ENCODE results near the gene TOMM6.

Gene TOMM6

GRCh38 chr6:41787219-41787917 is at the start of gene TOMM6:
TOMM6 (plus strand) TSS chr6:41787694; CDS start chr6:41787698, 4 bp downstream.
- no peaks in the 10 kb centered on the region for H3K9me3 Mint-ChIP-seq
- ATAC-seq: peak; percentile 93
- peak within 1 kb of the TSS; percentile 99 for H3K27ac Mint-ChIP-seq
- no peaks in the 10 kb centered on the region for H3K27me3 Mint-ChIP-seq
- H3K4me1 Mint-ChIP-seq: peaks cover 35% of the 10 kb centered on the region
- H3K36me3 Mint-ChIP-seq: peaks cover 11% of the 10 kb centered on the region
- peak within 1 kb of the TSS; percentile 96 for H3K4me3 Mint-ChIP-seq

- H3K27me3 Mint-ChIP-seq: no peaks in the 10 kb centered on the region
- H3K4me1 Mint-ChIP-seq: peaks cover 8% of the 10 kb centered on the region
- H3K27ac Mint-ChIP-seq: no peak overlapping the region
- no peak for ATAC-seq
- H3K4me3 Mint-ChIP-seq: no peak overlapping the region
- H3K36me3 Mint-ChIP-seq: no peaks in the 10 kb centered on the region
- H3K9me3 Mint-ChIP-seq: no peaks in the 10 kb centered on the region
These were observed 48.5 kb upstream of the TOMM6 start for GRCh38 chr6:41739041-41739440.

- ATAC-seq: no peak
- H3K36me3 Mint-ChIP-seq: no peaks in the 10 kb centered on the region
- no peak overlapping the region for H3K27ac Mint-ChIP-seq
- no peaks in the 10 kb centered on the region for H3K27me3 Mint-ChIP-seq
- no peaks in the 10 kb centered on the region for H3K9me3 Mint-ChIP-seq
- H3K4me3 Mint-ChIP-seq: no peak overlapping the region
- peaks cover 8% of the 10 kb centered on the region for H3K4me1 Mint-ChIP-seq
These were observed 46.9 kb upstream of the TOMM6 start for GRCh38 chr6:41740366-41741162.

GRCh38 chr6:41741625-41742490 is 45.6 kb upstream of the TOMM6 start:
- Mint-ChIP-seq H3K27ac (no peak overlapping the region), H3K36me3 (no peaks in the 10 kb centered on the region), H3K9me3 (no peaks in the 10 kb centered on the region), H3K4me1 (no peaks in the 10 kb centered on the region), H3K27me3 (no peaks in the 10 kb centered on the region), H3K4me3 (no peak overlapping the region)
- ATAC-seq: no peak

- H3K4me1 Mint-ChIP-seq: no peaks in the 10 kb centered on the region
- H3K36me3 Mint-ChIP-seq: no peaks in the 10 kb centered on the region
- ATAC-seq: no peak
- no peak overlapping the region for H3K4me3 Mint-ChIP-seq
- no peaks in the 10 kb centered on the region for H3K9me3 Mint-ChIP-seq
- H3K27ac Mint-ChIP-seq: no peak overlapping the region
- no peaks in the 10 kb centered on the region for H3K27me3 Mint-ChIP-seq
These were observed 43.9 kb upstream of the TOMM6 start for GRCh38 chr6:41743406-41744235.

- H3K4me1 Mint-ChIP-seq: no peaks in the 10 kb centered on the region
- no peak overlapping the region for H3K4me3 Mint-ChIP-seq
- H3K9me3 Mint-ChIP-seq: no peaks in the 10 kb centered on the region
- ATAC-seq: no peak
- no peaks in the 10 kb centered on the region for H3K36me3 Mint-ChIP-seq
- H3K27me3 Mint-ChIP-seq: no peaks in the 10 kb centered on the region
- no peak overlapping the region for H3K27ac Mint-ChIP-seq
These were observed 43.2 kb upstream of the TOMM6 start for GRCh38 chr6:41744236-41744787.

- Mint-ChIP-seq H3K4me3 (no peak overlapping the region), H3K27ac (no peak overlapping the region), H3K9me3 (no peaks in the 10 kb centered on the region), H3K27me3 (peaks cover 12% of the 10 kb centered on the region), H3K4me1 (no peaks in the 10 kb centered on the region), H3K36me3 (no peaks in the 10 kb centered on the region)
- no peak for ATAC-seq
These were observed 41.4 kb upstream of the TOMM6 start for GRCh38 chr6:41746107-41746506.

- no peak for ATAC-seq
- Mint-ChIP-seq H3K9me3 (no peaks in the 10 kb centered on the region), H3K36me3 (no peaks in the 10 kb centered on the region), H3K4me1 (no peaks in the 10 kb centered on the region), H3K4me3 (no peak within 1 kb of the TSS), H3K27me3 (peaks cover 12% of the 10 kb centered on the region), H3K27ac (no peak within 1 kb of the TSS)
These were observed 40.0 kb upstream of the TOMM6 start, which contains the start of gene PGC for GRCh38 chr6:41747256-41748101. PGC (minus strand) TSS chr6:41747397; CDS start chr6:41747334, 63 bp downstream.

- no peak overlapping the region for H3K4me3 Mint-ChIP-seq
- no peaks in the 10 kb centered on the region for H3K4me1 Mint-ChIP-seq
- H3K27ac Mint-ChIP-seq: no peak overlapping the region
- H3K36me3 Mint-ChIP-seq: no peaks in the 10 kb centered on the region
- H3K9me3 Mint-ChIP-seq: no peaks in the 10 kb centered on the region
- peaks cover 12% of the 10 kb centered on the region for H3K27me3 Mint-ChIP-seq
- ATAC-seq: no peak
These were observed 39.4 kb upstream of the TOMM6 start for GRCh38 chr6:41748102-41748477.

- ATAC-seq: no peak
- Mint-ChIP-seq H3K27ac (no peak overlapping the region), H3K4me3 (no peak overlapping the region)
These were observed 39.0 kb upstream of the TOMM6 start for GRCh38 chr6:41748542-41748941.

GRCh38 chr6:41750374-41750773 is 37.1 kb upstream of the TOMM6 start:
- H3K4me3 Mint-ChIP-seq: no peak overlapping the region
- no peaks in the 10 kb centered on the region for H3K4me1 Mint-ChIP-seq
- H3K27me3 Mint-ChIP-seq: peaks cover 12% of the 10 kb centered on the region
- H3K27ac Mint-ChIP-seq: no peak overlapping the region
- no peaks in the 10 kb centered on the region for H3K36me3 Mint-ChIP-seq
- no peak for ATAC-seq
- H3K9me3 Mint-ChIP-seq: no peaks in the 10 kb centered on the region

More at GRCh38 chr6:41748542-41748941, 39.0 kb upstream of the TOMM6 start:
- Mint-ChIP-seq H3K4me1 (no peaks in the 10 kb centered on the region), H3K9me3 (no peaks in the 10 kb centered on the region), H3K27me3 (peaks cover 12% of the 10 kb centered on the region), H3K36me3 (no peaks in the 10 kb centered on the region)

- no peaks in the 10 kb centered on the region for H3K36me3 Mint-ChIP-seq
- ATAC-seq: no peak
- H3K9me3 Mint-ChIP-seq: no peaks in the 10 kb centered on the region
- peaks cover 15% of the 10 kb centered on the region for H3K27me3 Mint-ChIP-seq
- no peak overlapping the region for H3K27ac Mint-ChIP-seq
- H3K4me3 Mint-ChIP-seq: no peak overlapping the region
- H3K4me1 Mint-ChIP-seq: no peaks in the 10 kb centered on the region
These were observed 31.6 kb upstream of the TOMM6 start for GRCh38 chr6:41755895-41756294.

- Mint-ChIP-seq H3K27me3 (peaks cover 15% of the 10 kb centered on the region), H3K27ac (no peak overlapping the region), H3K9me3 (no peaks in the 10 kb centered on the region), H3K4me3 (no peak overlapping the region), H3K4me1 (no peaks in the 10 kb centered on the region), H3K36me3 (no peaks in the 10 kb centered on the region)
- ATAC-seq: peak; percentile 32
These were observed 31.1 kb upstream of the TOMM6 start for GRCh38 chr6:41756354-41756753.

All from stimulated activated memory B cell treated with anti-CD40 and anti-IgM and Interleukin-4, amounts not matched to agents 10 μg/mL and 1 μg/mL and 100 μg/mL, for 72 hours (primary cell).